WTC11 (cell line): ENCODE data around the gene RFPL1.

Experiments
- CREM ChIP-seq: sonication (generic); formaldehyde crosslinking; IDR thresholded peaks from 2 replicates; pipeline ENCODE4 v1.8.1; 2022; ENCODE audit warnings: mild to moderate bottlenecking, missing genetic modification reagents, moderate library complexity
- ESRRA ChIP-seq: sonication (generic); formaldehyde crosslinking; IDR thresholded peaks from 2 replicates; pipeline ENCODE4 v1.8.1; 2022; ENCODE audit warnings: mild to moderate bottlenecking, missing genetic modification reagents, borderline replicate concordance
- JAZF1 ChIP-seq: fragments of 250-450 bp; sonication (Bioruptor Pico); IDR thresholded peaks from 2 replicates; pipeline ENCODE4 v1.9.0; 2021; ENCODE audit warnings: moderate library complexity, mild to moderate bottlenecking, inconsistent platforms
- NFATC4 ChIP-seq: fragments of 250-450 bp; sonication (Bioruptor Pico); IDR thresholded peaks from 2 replicates; pipeline ENCODE4 v1.9.0; 2021; ENCODE audit warnings: mild to moderate bottlenecking
- OVOL2 ChIP-seq: fragments of 250-450 bp; sonication (Bioruptor Pico); IDR thresholded peaks from 2 replicates; pipeline ENCODE4 v1.9.0; 2021; ENCODE audit warnings: mild to moderate bottlenecking, borderline replicate concordance
- TCF7 ChIP-seq: sonication (generic); formaldehyde crosslinking; IDR thresholded peaks from 2 replicates; pipeline ENCODE4 v1.8.0; 2022; ENCODE audit warnings: mild to moderate bottlenecking, low read depth, missing genetic modification reagents, moderate library complexity
- ZNF671 ChIP-seq: fragments of 250-450 bp; sonication (Bioruptor Pico); IDR thresholded peaks from 2 replicates; pipeline ENCODE4 v1.8.0; 2021; ENCODE audit warnings: mild to moderate bottlenecking
- TF ChIP-seq, protein P1 (sequence below): fragments of 250-450 bp; sonication (Bioruptor Pico); IDR thresholded peaks from 2 replicates; pipeline ENCODE4 v1.9.0; 2021; ENCODE audit warnings: mild to moderate bottlenecking, borderline replicate concordance
- TF ChIP-seq, protein P2 (sequence below): fragments of 200-600 bp; IDR thresholded peaks from 2 replicates; pipeline ENCODE4 v1.8.0; 2022; ENCODE audit warnings: antibody characterized with exemption

DNA sequence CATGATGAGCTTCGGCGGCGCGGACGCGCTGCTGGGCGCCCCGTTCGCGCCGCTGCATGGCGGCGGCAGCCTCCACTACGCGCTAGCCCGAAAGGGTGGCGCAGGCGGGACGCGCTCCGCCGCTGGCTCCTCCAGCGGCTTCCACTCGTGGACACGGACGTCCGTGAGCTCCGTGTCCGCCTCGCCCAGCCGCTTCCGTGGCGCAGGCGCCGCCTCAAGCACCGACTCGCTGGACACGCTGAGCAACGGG is 41.8 kb downstream of the RFPL1 start:
- TF ChIP-seq, protein P1, sequence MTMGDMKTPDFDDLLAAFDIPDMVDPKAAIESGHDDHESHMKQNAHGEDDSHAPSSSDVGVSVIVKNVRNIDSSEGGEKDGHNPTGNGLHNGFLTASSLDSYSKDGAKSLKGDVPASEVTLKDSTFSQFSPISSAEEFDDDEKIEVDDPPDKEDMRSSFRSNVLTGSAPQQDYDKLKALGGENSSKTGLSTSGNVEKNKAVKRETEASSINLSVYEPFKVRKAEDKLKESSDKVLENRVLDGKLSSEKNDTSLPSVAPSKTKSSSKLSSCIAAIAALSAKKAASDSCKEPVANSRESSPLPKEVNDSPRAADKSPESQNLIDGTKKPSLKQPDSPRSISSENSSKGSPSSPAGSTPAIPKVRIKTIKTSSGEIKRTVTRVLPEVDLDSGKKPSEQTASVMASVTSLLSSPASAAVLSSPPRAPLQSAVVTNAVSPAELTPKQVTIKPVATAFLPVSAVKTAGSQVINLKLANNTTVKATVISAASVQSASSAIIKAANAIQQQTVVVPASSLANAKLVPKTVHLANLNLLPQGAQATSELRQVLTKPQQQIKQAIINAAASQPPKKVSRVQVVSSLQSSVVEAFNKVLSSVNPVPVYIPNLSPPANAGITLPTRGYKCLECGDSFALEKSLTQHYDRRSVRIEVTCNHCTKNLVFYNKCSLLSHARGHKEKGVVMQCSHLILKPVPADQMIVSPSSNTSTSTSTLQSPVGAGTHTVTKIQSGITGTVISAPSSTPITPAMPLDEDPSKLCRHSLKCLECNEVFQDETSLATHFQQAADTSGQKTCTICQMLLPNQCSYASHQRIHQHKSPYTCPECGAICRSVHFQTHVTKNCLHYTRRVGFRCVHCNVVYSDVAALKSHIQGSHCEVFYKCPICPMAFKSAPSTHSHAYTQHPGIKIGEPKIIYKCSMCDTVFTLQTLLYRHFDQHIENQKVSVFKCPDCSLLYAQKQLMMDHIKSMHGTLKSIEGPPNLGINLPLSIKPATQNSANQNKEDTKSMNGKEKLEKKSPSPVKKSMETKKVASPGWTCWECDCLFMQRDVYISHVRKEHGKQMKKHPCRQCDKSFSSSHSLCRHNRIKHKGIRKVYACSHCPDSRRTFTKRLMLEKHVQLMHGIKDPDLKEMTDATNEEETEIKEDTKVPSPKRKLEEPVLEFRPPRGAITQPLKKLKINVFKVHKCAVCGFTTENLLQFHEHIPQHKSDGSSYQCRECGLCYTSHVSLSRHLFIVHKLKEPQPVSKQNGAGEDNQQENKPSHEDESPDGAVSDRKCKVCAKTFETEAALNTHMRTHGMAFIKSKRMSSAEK, result no peak
- TF ChIP-seq ZNF671 (CRISPR knock-in tag) (no peak), OVOL2 (CRISPR knock-in tag) (no peak), CREM (CRISPR knock-in tag) (no peak; the same call in 1 of the 2 replicates), TCF7 (CRISPR knock-in tag) (no peak), ESRRA (CRISPR knock-in tag) (no peak), JAZF1 (CRISPR knock-in tag) (no peak), NFATC4 (CRISPR knock-in tag) (no peak)
- TF ChIP-seq, protein P2, sequence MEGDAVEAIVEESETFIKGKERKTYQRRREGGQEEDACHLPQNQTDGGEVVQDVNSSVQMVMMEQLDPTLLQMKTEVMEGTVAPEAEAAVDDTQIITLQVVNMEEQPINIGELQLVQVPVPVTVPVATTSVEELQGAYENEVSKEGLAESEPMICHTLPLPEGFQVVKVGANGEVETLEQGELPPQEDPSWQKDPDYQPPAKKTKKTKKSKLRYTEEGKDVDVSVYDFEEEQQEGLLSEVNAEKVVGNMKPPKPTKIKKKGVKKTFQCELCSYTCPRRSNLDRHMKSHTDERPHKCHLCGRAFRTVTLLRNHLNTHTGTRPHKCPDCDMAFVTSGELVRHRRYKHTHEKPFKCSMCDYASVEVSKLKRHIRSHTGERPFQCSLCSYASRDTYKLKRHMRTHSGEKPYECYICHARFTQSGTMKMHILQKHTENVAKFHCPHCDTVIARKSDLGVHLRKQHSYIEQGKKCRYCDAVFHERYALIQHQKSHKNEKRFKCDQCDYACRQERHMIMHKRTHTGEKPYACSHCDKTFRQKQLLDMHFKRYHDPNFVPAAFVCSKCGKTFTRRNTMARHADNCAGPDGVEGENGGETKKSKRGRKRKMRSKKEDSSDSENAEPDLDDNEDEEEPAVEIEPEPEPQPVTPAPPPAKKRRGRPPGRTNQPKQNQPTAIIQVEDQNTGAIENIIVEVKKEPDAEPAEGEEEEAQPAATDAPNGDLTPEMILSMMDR, result no peak
